HepG2 (cell line): ENCODE results near the gene LMTK2. TPM values are rescaled to one million over a fixed set of nuclear protein-coding genes. Genes with fewer than 3 reads are reported as not detected.

Source experiments
- ARID2 ChIP-seq: sonication (generic); formaldehyde crosslinking; IDR thresholded peaks from 2 replicates; pipeline ENCODE4 v1.8.1; 2022; ENCODE audit warnings: mild to moderate bottlenecking, missing genetic modification reagents, borderline replicate concordance
- HDAC1 ChIP-seq: sonication (generic); formaldehyde crosslinking; IDR thresholded peaks from 2 replicates; pipeline ENCODE4 v1.5.1; 2020; ENCODE audit warnings: mild to moderate bottlenecking, missing genetic modification reagents
- KIAA2018 ChIP-seq: sonication (generic); formaldehyde crosslinking; IDR thresholded peaks from 2 replicates; pipeline ENCODE4 v1.5.0; 2020; ENCODE audit warnings: mild to moderate bottlenecking, missing genetic modification reagents, borderline replicate concordance
- MAFG ChIP-seq: sonication (generic); formaldehyde crosslinking; IDR thresholded peaks from 2 replicates; pipeline ENCODE4 v1.5.1; 2020; ENCODE audit warnings: mild to moderate bottlenecking, missing genetic modification reagents
- PREB ChIP-seq: sonication (generic); formaldehyde crosslinking; IDR thresholded peaks from 2 replicates; pipeline ENCODE4 v1.4.0; 2020; ENCODE audit warnings: missing genetic modification reagents
- ZNF138 ChIP-seq: sonication (generic); formaldehyde crosslinking; IDR thresholded peaks from 2 replicates; pipeline ENCODE4 v1.5.0; 2020; ENCODE audit warnings: mild to moderate bottlenecking, low read depth, missing genetic modification reagents
- ZNF564 ChIP-seq: sonication (generic); formaldehyde crosslinking; IDR thresholded peaks from 2 replicates; pipeline ENCODE4 v1.8.1; 2023; ENCODE audit warnings: mild to moderate bottlenecking, missing genetic modification reagents
- ZNF605 ChIP-seq: sonication (generic); formaldehyde crosslinking; IDR thresholded peaks from 2 replicates; pipeline ENCODE4 v1.8.0; 2022; ENCODE audit warnings: mild to moderate bottlenecking, missing genetic modification reagents
- polyA plus RNA-seq, 8 experiments: library from polyadenylated mRNA; depleted of rRNA in 3 of 8; stranded (reverse) in 7 of 8; unstranded in 1 of 8; fragments of >200 nt; fragmentation: Illumina TruSeq in 4 of 8; extraction: Trizol in 4 of 8; gene quantifications; 2 replicates each; pipeline versions ENCODE4 v1.2.1 to v1.2.3, GENCODE V29; 2011 to 2016; ENCODE audit warnings: low read depth in 4 of 8, missing spikeins in 1 of 8, mixed read lengths in 1 of 8; ENCODE audit not compliant: insufficient read depth in 1 of 8
- total RNA-seq, 5 experiments: library from RNA; depleted of rRNA; stranded (reverse); fragments of >200 nt; fragmentation: Illumina TruSeq; extraction: Trizol; gene quantifications; 2 replicates each; pipeline ENCODE4 v1.2.3, GENCODE V29; 2016; ENCODE audit warnings: low read depth in 1 of 5

Gene LMTK2
- total and polyA plus RNA-seq, 2 of the 13 experiments (the other 11 are each of a cell fraction or from before 2014, with no cell fraction given): 9.5 to 11.7 TPM

DNA sequence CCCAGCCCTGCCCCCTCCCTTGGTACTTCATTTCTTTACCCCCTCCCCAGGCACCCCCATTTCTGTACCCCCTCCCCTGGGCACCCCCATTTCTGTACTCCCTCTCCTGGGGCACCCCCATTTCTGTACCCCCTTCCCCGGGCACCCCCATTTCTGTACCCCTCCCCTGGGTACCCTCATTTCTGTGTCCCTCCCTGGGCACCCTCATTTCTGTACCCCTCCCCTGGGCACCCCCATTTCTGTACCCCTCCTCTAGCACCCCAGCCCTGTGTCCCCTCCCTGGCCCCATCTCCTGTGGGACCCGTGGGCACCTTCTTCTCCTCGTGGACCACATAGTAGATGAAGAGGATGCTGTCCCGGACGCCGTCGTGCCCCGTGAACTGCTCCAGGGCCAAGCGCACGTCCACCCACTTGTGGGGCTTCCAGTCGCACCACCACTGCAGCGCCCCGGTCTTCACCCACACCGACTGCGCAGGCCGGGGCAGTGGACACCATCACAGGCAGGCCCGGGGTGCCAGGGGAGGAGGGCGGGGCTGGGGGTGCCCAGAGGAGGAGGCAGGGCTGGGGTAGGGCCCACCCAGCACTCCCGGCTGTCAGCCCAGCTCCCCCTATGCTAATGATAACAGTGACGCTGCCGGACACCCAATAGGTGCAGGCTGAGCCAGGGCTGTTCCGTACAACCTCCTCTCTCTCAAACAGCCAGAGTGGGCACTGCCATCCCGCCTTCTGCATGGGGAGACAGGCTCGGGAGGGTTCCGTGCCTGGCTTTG is 125.0 kb downstream of the LMTK2 start (continued):
- TF ChIP-seq HDAC1 (CRISPR knock-in tag): no peak
- no peak for TF ChIP-seq ZNF564 (CRISPR knock-in tag)
- no peak for TF ChIP-seq PREB (CRISPR knock-in tag)
- TF ChIP-seq ZNF605 (CRISPR knock-in tag): no peak
- no peak for TF ChIP-seq ARID2 (CRISPR knock-in tag)
- no peak for TF ChIP-seq KIAA2018 (CRISPR knock-in tag)
- TF ChIP-seq ZNF138: no peak
- TF ChIP-seq MAFG: no peak
- TF ChIP-seq, all 625 proteins: peak for 0
